H54 (cell line): ENCODE results near the gene RAB31.

Source experiments
- DNase-seq: peaks from one replicate; pipeline ENCODE4 v3.0.0; 2011; ENCODE audit warnings: low spot score, mixed read lengths; ENCODE audit not compliant: insufficient read length
- FAIRE-seq: peaks from 3 replicates; lab custom pipeline; 2011; peaks lifted over from hg19 to GRCh38; lab: Jason Lieb, UNC
- POLR2A ChIP-seq: IDR thresholded peaks from 2 replicates; pipeline ENCODE4 v1.6.1; 2011; ENCODE audit warnings: low read depth, mild to moderate bottlenecking, low read length

Gene RAB31

GRCh38 chr18:9712130-9712577, 4.1 kb downstream of the RAB31 start:
- TF ChIP-seq POLR2A: no peak
- FAIRE-seq (no peak), DNase-seq (no peak)

- DNase-seq (no peak), FAIRE-seq (no peak)
- TF ChIP-seq POLR2A: no peak
Measured at GRCh38 chr18:9712611-9713010, 4.5 kb downstream of the RAB31 start.

GRCh38 chr18:9714266-9715087, 6.4 kb downstream of the RAB31 start:
- TF ChIP-seq POLR2A: no peak
- DNase-seq (no peak), FAIRE-seq (no peak)

GRCh38 chr18:9715088-9715343, 6.9 kb downstream of the RAB31 start:
- FAIRE-seq (no peak), DNase-seq (no peak)
- TF ChIP-seq POLR2A: no peak

DNA sequence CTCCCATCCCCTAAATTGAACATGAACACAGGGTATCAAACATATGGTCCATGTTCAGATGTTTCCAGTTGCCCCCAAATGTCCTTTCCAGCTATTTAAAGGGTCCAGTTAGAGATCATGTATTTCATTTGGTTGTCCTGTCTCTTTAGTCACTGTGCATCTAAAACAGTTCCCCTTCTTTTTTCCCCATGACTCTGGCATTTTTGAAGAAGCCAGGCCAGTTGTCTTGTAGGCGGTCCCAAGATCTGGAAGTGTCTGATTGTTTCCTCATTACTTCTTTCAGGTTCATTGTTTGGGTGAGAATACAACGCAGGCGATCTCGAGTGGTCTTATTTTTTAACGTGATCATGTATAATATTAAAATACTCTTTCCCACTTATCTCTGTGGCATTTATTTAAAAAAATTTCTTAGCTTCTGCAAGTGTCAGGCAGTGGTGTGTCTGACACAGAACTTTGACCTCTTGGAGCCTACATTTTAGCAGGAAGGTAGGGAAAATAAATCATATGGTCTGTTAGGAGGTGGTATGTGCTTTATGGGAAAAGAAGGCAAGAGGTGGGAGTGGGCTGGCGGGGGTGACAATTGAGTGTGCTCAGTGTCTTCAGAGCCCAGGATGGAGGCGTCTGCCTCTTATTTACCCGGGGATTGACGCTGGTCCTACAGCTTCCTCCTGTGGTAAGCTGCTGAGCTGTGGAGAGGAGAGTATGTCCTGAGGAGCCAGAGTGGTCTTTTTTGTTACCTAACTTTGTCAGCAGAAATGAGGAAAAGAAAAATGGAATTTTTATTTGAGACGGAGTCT, 8.1 kb downstream of the RAB31 start:
- FAIRE-seq: no peak
- no peak for DNase-seq
- no peak for TF ChIP-seq POLR2A

DNA sequence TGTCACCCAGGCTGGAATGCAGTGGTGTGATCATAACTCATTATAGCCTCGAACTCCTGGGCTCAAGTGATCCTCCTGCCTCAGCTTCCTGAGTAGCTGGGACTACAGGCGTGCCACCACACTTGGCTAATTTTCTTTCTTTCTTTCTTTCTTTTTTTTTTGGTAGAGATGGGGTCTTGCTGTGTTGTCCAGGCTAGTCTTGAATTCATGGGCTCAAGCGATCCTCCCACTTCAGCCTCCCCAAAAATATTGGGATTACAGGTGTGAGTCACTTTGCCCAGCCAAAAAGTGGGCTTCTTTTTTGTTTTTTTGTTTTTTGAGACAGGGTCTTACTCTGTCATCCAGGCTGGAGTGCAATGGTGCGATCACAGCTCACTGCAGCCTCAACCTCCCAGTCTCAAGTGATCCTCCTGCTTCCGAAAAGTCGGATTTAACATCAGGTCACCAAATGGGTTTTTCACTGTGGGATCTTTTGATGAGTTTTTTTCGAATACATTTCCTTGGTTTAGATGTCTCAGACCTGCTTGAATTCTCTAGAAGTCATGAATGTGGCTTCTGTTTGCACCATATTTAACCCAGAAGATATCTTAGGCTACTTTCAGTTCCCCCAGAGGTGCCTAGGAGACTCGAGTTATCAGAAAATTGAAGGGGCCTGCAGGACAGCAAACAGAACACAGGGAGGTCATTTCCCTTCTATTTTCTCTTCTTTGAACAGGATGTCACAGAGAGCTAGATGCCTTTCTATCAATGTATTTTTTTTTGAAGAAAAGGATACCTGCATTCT, 8.9 kb downstream of the RAB31 start:
- TF ChIP-seq POLR2A: no peak
- DNase-seq (no peak), FAIRE-seq (no peak)

DNA sequence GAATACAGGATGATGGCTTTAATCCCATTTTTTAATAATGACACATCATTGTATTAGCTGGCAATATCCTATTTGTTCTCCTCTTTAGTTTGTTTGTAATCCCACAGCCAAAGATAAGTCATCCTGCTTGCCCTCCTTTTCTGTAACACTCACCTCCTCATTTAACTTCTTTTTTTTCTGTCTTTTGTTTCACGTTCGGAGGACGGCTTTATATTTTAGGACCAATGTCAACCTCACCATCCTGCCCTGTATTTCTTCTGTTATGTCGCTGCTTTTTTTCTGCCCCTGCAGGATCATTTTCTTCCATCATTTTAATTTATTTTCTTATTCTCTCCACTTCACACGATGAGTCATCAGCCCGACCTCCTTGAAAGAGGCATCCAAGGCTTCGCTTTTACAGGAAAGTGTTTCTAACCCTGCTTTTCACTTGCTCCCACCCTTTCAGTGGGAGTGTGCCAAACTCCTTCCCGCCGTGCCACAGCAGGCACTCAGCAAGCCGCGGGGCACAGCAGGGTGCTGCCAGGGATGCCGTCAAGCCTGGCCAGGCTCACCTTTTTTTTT, 11.4 kb downstream of the RAB31 start:
- DNase-seq: peak; percentile 67
- TF ChIP-seq POLR2A: no peak
- peak; percentile 64 for FAIRE-seq

GRCh38 chr18:9720327-9720726, 12.2 kb downstream of the RAB31 start:
- no peak for TF ChIP-seq POLR2A
- DNase-seq: no peak
- FAIRE-seq: no peak

- no peak for FAIRE-seq
- no peak for TF ChIP-seq POLR2A
- DNase-seq: no peak
Measured at GRCh38 chr18:9721893-9722550, 13.9 kb downstream of the RAB31 start.

DNA sequence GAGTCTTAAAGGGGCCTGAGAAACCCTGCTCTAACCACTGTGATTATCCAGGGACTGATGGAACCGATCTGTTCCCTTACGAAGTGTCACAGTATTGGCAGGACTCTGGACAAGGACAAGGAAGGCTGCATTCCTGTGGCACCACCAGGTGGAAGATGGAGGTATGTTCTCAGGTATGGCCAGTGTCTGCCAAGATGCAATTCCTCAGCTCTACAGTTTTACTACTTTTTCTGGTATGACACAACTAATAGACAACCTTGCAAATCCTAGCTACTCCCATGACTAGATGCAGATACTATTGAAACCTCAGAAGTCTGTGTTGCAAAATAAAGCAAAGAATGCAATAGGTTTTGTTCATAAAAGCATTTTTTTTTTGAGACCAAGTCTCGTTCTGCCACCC, 14.6 kb downstream of the RAB31 start:
- no peak for TF ChIP-seq POLR2A
- DNase-seq (no peak), FAIRE-seq (no peak)

GRCh38 chr18:9724797-9725585, 16.9 kb downstream of the RAB31 start:
- TF ChIP-seq POLR2A: no peak
- FAIRE-seq (no peak), DNase-seq (no peak)

DNA sequence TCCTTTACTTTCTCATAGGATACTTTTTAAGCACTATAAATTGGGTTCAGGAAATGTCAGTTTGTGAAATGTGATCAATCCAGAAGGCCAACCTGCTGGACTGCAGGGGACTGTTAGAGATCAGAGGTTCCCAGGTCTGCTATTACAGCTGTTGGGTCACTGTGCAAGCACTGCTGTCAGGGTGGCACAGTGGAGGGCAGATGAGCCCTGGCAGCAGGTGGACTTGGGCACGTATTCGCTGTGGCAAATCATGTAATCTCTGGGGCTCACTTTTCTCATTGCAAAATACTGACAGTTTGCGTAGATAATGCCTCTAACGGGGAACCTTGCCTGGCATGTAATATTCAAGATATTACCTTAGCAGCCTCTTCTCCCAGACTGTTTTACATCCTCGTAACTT, 18.1 kb downstream of the RAB31 start:
- DNase-seq (no peak), FAIRE-seq (no peak)
- TF ChIP-seq POLR2A: no peak
